HepG2 (cell line): Measurements from ENCODE around the gene ULK4. TPM values are rescaled to one million over a fixed set of nuclear protein-coding genes. Genes with fewer than 3 reads are reported as not detected.

Experiments used
- ATF1 ChIP-seq: IDR thresholded peaks from 2 replicates; pipeline ENCODE4 v1.6.1; 2016; ENCODE audit warnings: mild to moderate bottlenecking, control low read depth
- EEA1 ChIP-seq: sonication (generic); formaldehyde crosslinking; IDR thresholded peaks from 2 replicates; pipeline ENCODE4 v1.5.1; 2020; ENCODE audit warnings: mild to moderate bottlenecking, missing genetic modification reagents, borderline replicate concordance
- EHMT2 ChIP-seq: fragments of 200-600 bp; sonication (generic); IDR thresholded peaks from 2 replicates; pipeline ENCODE4 v1.7.0; 2017; ENCODE audit warnings: antibody characterized with exemption, low read depth, low read length, borderline replicate concordance
- IKZF4 ChIP-seq: sonication (generic); formaldehyde crosslinking; IDR thresholded peaks from 2 replicates; pipeline ENCODE4 v1.5.1; 2020; ENCODE audit warnings: borderline replicate concordance, mild to moderate bottlenecking, low read depth, missing genetic modification reagents; ENCODE audit errors: not compliant biosample characterization
- JUND ChIP-seq: sonication (generic); formaldehyde crosslinking; IDR thresholded peaks from 2 replicates; pipeline ENCODE4 v1.8.0; 2022; ENCODE audit warnings: mild to moderate bottlenecking, missing genetic modification reagents
- KDM2A ChIP-seq: sonication (generic); formaldehyde crosslinking; IDR thresholded peaks from 2 replicates; pipeline ENCODE4 v1.4.0; 2020; ENCODE audit warnings: low read depth, missing genetic modification reagents, borderline replicate concordance
- MED13 ChIP-seq: sonication (generic); formaldehyde crosslinking; IDR thresholded peaks from 2 replicates; pipeline ENCODE4 v1.5.0; 2020; ENCODE audit warnings: missing genetic modification reagents
- NCOR1 ChIP-seq: fragments of 200-600 bp; sonication (generic); IDR thresholded peaks from 2 replicates; pipeline ENCODE4 v1.7.0; 2017; ENCODE audit warnings: antibody characterized with exemption, low read length, borderline replicate concordance
- NFE2 ChIP-seq: sonication (generic); formaldehyde crosslinking; IDR thresholded peaks from 2 replicates; pipeline ENCODE4 v1.4.0; 2020; ENCODE audit warnings: missing genetic modification reagents
- RXRB ChIP-seq: IDR thresholded peaks from 2 replicates; pipeline ENCODE4 v1.6.1; 2016; ENCODE audit warnings: borderline replicate concordance, missing genetic modification reagents, missing compliant biosample characterization
- SOX6 ChIP-seq, 2 experiments: fragments of 450-650 bp in 1 of 2; sonication (generic) in 1 of 2; formaldehyde crosslinking in 1 of 2; IDR thresholded peaks; 2 replicates each; pipeline versions ENCODE4 v1.4.0 to v1.6.1; 2017 to 2020; ENCODE audit warnings: antibody characterized with exemption in 1 of 2, mild to moderate bottlenecking in 1 of 2, missing genetic modification reagents in 1 of 2
- TAF1 ChIP-seq: sonication (generic); formaldehyde crosslinking; IDR thresholded peaks from 2 replicates; pipeline ENCODE4 v1.4.0; 2020; ENCODE audit warnings: missing genetic modification reagents
- TEAD3 ChIP-seq: optimal IDR thresholded peaks from 2 replicates; pipeline ENCODE3; 2016; ENCODE audit warnings: borderline replicate concordance
- ZNF205 ChIP-seq: IDR thresholded peaks from 2 replicates; pipeline ENCODE4 v1.6.1; 2018; ENCODE audit warnings: missing biosample characterization, missing genetic modification reagents
- ZNF556 ChIP-seq: sonication (generic); formaldehyde crosslinking; IDR thresholded peaks from 2 replicates; pipeline ENCODE4 v1.4.0; 2020; ENCODE audit warnings: mild to moderate bottlenecking, missing genetic modification reagents, borderline replicate concordance
- ZNF589 ChIP-seq: sonication (generic); formaldehyde crosslinking; conservative IDR thresholded peaks from 2 replicates; pipeline ENCODE4 v1.8.0; 2022; ENCODE audit warnings: mild to moderate bottlenecking, moderate library complexity, missing genetic modification reagents
- ZNF781 ChIP-seq: sonication (generic); formaldehyde crosslinking; IDR thresholded peaks from 2 replicates; pipeline ENCODE4 v1.5.1; 2020; ENCODE audit warnings: borderline replicate concordance, mild to moderate bottlenecking, missing genetic modification reagents; ENCODE audit errors: not compliant biosample characterization
- polyA plus RNA-seq, 8 experiments: library from polyadenylated mRNA; depleted of rRNA in 3 of 8; stranded (reverse) in 7 of 8; unstranded in 1 of 8; fragments of >200 nt; fragmentation: Illumina TruSeq in 4 of 8; extraction: Trizol in 4 of 8; gene quantifications; 2 replicates each; pipeline versions ENCODE4 v1.2.1 to v1.2.3, GENCODE V29; 2011 to 2016; ENCODE audit warnings: low read depth in 4 of 8, missing spikeins in 1 of 8, mixed read lengths in 1 of 8; ENCODE audit not compliant: insufficient read depth in 1 of 8
- total RNA-seq, 5 experiments: library from RNA; depleted of rRNA; stranded (reverse); fragments of >200 nt; fragmentation: Illumina TruSeq; extraction: Trizol; gene quantifications; 2 replicates each; pipeline ENCODE4 v1.2.3, GENCODE V29; 2016; ENCODE audit warnings: low read depth in 1 of 5
- TF ChIP-seq, protein P1 (sequence below): sonication (generic); formaldehyde crosslinking; IDR thresholded peaks from 2 replicates; pipeline ENCODE4 v1.4.0; 2020; ENCODE audit warnings: missing genetic modification reagents
- TF ChIP-seq, protein P2 (sequence below): sonication (generic); formaldehyde crosslinking; IDR thresholded peaks from 2 replicates; pipeline ENCODE4 v1.4.0; 2020; ENCODE audit warnings: missing genetic modification reagents
- TF ChIP-seq, protein P3 (sequence below): sonication (generic); formaldehyde crosslinking; conservative IDR thresholded peaks from 2 replicates; pipeline ENCODE4 v1.4.0; 2020; ENCODE audit warnings: missing genetic modification reagents

ULK4 gene
- total and polyA plus RNA-seq, 2 of the 13 experiments (the other 11 are each of a cell fraction or from before 2014, with no cell fraction given), result 6.7 to 11.8 TPM

DNA sequence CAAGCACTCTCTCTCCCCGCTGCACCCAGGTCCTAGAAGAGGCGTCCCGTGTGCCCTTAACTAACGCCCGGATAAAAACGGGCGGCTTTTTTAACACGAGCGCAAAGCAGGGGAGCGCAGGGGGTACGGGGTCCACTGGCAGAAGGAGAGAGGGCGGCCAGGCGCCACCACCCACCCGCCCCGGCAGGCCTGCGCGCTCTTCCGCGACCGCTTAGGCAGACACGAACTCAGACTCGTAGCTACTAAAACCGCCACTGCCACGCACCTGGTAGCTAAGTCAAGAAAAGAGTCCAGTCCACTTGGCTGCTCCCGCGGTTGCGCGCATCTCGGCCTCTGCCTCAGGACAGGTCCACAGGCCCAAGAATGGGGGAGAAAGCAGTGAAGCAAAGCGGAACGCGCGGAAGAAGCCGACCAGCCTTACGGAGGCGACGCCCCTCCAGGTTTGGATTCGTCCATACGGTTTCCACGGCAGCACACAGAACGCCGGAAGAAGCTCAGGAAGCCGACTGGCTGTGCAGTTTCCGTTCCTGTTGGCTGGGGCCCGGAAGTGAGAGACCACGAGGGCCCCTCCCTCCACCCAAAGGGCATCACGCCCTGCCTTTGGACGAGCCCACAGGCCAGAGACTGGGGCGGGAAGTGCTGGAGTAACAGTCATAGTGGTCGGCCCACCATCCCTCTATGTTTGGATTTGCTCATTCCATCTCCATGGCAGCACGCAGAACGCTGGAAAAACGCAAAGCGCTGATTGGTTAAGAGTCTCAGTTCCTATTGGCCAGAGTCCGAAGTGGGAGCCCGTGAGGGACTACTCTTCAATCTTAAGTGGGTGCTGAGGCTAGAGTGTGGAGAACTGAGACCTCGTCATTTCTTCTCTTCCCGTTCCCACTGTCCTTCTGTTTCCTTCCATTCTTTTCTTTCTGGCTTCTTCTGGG is at the start of gene ULK4 (continued):
- TF ChIP-seq EEA1 (peak; percentile 19; the same call in 1 of the 2 replicates), TAF1 (peak; percentile 7; the same call in 1 of the 2 replicates), JUND (CRISPR knock-in tag) (peak; percentile 39; the same call in 1 of the 2 replicates), KDM2A (CRISPR knock-in tag) (peak; percentile 91), SOX6 (IDR thresholded peaks at IDR 0.05) (no peak), SOX6 (CRISPR knock-in tag; IDR thresholded peaks at IDR 0.05) (peak; percentile 61; the same call in 1 of the 2 replicates), ATF1 (CRISPR knock-in tag) (peak; percentile 85), TEAD3 (CRISPR knock-in tag) (peak; percentile 86), RXRB (CRISPR knock-in tag) (peak; percentile 59), NCOR1 (no peak; the same call in 1 of the 2 replicates), ZNF556 (CRISPR knock-in tag) (peak; percentile 88; the same call in 1 of the 2 replicates), NFE2 (CRISPR knock-in tag) (no peak), EHMT2 (peak; percentile 38; the same call in 1 of the 2 replicates), MED13 (CRISPR knock-in tag) (no peak), IKZF4 (CRISPR knock-in tag) (no peak), ZNF589 (no peak), ZNF781 (peak; percentile 23), ZNF205 (peak; percentile 24; the same call in 1 of the 2 replicates)
- TF ChIP-seq, protein P1, sequence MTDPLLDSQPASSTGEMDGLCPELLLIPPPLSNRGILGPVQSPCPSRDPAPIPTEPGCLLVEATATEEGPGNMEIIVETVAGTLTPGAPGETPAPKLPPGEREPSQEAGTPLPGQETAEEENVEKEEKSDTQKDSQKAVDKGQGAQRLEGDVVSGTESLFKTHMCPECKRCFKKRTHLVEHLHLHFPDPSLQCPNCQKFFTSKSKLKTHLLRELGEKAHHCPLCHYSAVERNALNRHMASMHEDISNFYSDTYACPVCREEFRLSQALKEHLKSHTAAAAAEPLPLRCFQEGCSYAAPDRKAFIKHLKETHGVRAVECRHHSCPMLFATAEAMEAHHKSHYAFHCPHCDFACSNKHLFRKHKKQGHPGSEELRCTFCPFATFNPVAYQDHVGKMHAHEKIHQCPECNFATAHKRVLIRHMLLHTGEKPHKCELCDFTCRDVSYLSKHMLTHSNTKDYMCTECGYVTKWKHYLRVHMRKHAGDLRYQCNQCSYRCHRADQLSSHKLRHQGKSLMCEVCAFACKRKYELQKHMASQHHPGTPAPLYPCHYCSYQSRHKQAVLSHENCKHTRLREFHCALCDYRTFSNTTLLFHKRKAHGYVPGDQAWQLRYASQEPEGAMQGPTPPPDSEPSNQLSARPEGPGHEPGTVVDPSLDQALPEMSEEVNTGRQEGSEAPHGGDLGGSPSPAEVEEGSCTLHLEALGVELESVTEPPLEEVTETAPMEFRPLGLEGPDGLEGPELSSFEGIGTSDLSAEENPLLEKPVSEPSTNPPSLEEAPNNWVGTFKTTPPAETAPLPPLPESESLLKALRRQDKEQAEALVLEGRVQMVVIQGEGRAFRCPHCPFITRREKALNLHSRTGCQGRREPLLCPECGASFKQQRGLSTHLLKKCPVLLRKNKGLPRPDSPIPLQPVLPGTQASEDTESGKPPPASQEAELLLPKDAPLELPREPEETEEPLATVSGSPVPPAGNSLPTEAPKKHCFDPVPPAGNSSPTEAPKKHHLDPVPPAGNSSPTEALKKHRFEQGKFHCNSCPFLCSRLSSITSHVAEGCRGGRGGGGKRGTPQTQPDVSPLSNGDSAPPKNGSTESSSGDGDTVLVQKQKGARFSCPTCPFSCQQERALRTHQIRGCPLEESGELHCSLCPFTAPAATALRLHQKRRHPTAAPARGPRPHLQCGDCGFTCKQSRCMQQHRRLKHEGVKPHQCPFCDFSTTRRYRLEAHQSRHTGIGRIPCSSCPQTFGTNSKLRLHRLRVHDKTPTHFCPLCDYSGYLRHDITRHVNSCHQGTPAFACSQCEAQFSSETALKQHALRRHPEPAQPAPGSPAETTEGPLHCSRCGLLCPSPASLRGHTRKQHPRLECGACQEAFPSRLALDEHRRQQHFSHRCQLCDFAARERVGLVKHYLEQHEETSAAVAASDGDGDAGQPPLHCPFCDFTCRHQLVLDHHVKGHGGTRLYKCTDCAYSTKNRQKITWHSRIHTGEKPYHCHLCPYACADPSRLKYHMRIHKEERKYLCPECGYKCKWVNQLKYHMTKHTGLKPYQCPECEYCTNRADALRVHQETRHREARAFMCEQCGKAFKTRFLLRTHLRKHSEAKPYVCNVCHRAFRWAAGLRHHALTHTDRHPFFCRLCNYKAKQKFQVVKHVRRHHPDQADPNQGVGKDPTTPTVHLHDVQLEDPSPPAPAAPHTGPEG, result no peak
- TF ChIP-seq, protein P2, sequence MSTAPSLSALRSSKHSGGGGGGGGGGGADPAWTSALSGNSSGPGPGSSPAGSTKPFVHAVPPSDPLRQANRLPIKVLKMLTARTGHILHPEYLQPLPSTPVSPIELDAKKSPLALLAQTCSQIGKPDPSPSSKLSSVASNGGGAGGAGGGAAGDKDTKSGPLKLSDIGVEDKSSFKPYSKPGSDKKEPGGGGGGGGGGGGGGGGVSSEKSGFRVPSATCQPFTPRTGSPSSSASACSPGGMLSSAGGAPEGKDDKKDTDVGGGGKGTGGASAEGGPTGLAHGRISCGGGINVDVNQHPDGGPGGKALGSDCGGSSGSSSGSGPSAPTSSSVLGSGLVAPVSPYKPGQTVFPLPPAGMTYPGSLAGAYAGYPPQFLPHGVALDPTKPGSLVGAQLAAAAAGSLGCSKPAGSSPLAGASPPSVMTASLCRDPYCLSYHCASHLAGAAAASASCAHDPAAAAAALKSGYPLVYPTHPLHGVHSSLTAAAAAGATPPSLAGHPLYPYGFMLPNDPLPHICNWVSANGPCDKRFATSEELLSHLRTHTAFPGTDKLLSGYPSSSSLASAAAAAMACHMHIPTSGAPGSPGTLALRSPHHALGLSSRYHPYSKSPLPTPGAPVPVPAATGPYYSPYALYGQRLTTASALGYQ, result 0 out of 2 replicates have a peak, but pooled peaks have one; percentile 27
- TF ChIP-seq, protein P3, sequence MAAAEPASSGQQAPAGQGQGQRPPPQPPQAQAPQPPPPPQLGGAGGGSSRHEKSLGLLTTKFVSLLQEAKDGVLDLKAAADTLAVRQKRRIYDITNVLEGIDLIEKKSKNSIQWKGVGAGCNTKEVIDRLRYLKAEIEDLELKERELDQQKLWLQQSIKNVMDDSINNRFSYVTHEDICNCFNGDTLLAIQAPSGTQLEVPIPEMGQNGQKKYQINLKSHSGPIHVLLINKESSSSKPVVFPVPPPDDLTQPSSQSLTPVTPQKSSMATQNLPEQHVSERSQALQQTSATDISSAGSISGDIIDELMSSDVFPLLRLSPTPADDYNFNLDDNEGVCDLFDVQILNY, result 0 out of 2 replicates have a peak, but pooled peaks have one; percentile 50
